ENCODE results near the gene DSCAM.

Gene DSCAM

GRCh38 chr21:40018871-40019475 lies 828.0 kb downstream of the DSCAM start:
- no peak for DNase-seq

GRCh38 chr21:40016667-40017066 lies 830.3 kb downstream of the DSCAM start:
- DNase-seq: no peak

- no peak for DNase-seq
These were observed 830.7 kb downstream of the DSCAM start for GRCh38 chr21:40016234-40016633.

GRCh38 chr21:40015818-40016217 lies 831.1 kb downstream of the DSCAM start:
- DNase-seq: no peak

- DNase-seq: no peak
These were observed 832.6 kb downstream of the DSCAM start for GRCh38 chr21:40014394-40014793.

GRCh38 chr21:40013001-40013735 lies 833.8 kb downstream of the DSCAM start:
- no peak for DNase-seq

- no peak for DNase-seq
These were observed 835.6 kb downstream of the DSCAM start for GRCh38 chr21:40011371-40011770.

- no peak for DNase-seq
These were observed 844.0 kb downstream of the DSCAM start for GRCh38 chr21:40002978-40003377.

- peak in 1 of 58 donors; percentile 2 for DNase-seq
These were observed 862.5 kb downstream of the DSCAM start for GRCh38 chr21:39984286-39984991.

GRCh38 chr21:39980241-39980820 lies 866.6 kb downstream of the DSCAM start:
- no peak for DNase-seq

GRCh38 chr21:39979321-39979720 lies 867.6 kb downstream of the DSCAM start:
- no peak for DNase-seq

GRCh38 chr21:39976800-39977199 lies 870.2 kb downstream of the DSCAM start:
- peak in 2 of 58 donors; percentile 4 to 8 for DNase-seq

GRCh38 chr21:39972976-39973770 lies 873.8 kb downstream of the DSCAM start:
- no peak for DNase-seq

GRCh38 chr21:39972471-39972870 lies 874.5 kb downstream of the DSCAM start:
- DNase-seq: no peak

- no peak for DNase-seq
These were observed 875.0 kb downstream of the DSCAM start for GRCh38 chr21:39971956-39972355.

- no peak for DNase-seq
These were observed 877.1 kb downstream of the DSCAM start for GRCh38 chr21:39969691-39970364.

- no peak for DNase-seq
These were observed 878.9 kb downstream of the DSCAM start for GRCh38 chr21:39968010-39968409.

GRCh38 chr21:39966786-39967185 lies 880.2 kb downstream of the DSCAM start:
- no peak for DNase-seq

GRCh38 chr21:39965026-39965425 lies 881.9 kb downstream of the DSCAM start:
- DNase-seq: no peak

- no peak for DNase-seq
These were observed 885.7 kb downstream of the DSCAM start for GRCh38 chr21:39961251-39961650.

Data from anterior cingulate cortex (tissue), 58 donors.